MG63 (cell line): ENCODE data around the gene CYP27C1. TPM values are rescaled to one million over a fixed set of nuclear protein-coding genes. Genes with fewer than 3 reads are reported as not detected.

ENCODE experiments used
- DNase-seq: peaks from one replicate; pipeline ENCODE4 v3.0.0-alpha.2; 2020
- H3K27me3 ChIP-seq: fragments of 250-450 bp; sonication (Bioruptor Pico); 2 replicates; pipeline ENCODE4 v1.5.1; 2020; ENCODE audit warnings: mild to moderate bottlenecking, moderate library complexity
- H3K36me3 ChIP-seq: fragments of 250-450 bp; sonication (Bioruptor Pico); 2 replicates; pipeline ENCODE4 v1.5.1; 2020; ENCODE audit warnings: mild to moderate bottlenecking, moderate library complexity
- H3K4me3 ChIP-seq: fragments of 250-450 bp; sonication (Bioruptor Pico); 2 replicates; pipeline ENCODE4 v1.5.1; 2020; ENCODE audit warnings: mild to moderate bottlenecking, moderate library complexity
- H3K9me3 ChIP-seq: fragments of 250-450 bp; sonication (Bioruptor Pico); 2 replicates; pipeline ENCODE4 v1.5.1; 2020; ENCODE audit warnings: mild to moderate bottlenecking, moderate library complexity
- total RNA-seq: library from RNA; depleted of rRNA; stranded (reverse); fragments of >200 nt; shearing (Covaris generic); gene quantifications from 2 replicates; pipeline ENCODE4 v1.2.3, GENCODE V29; 2014; ENCODE audit warnings: low replicate concordance

CYP27C1 gene
- total RNA-seq, 1 experiment from 2014 or later, result not detected

GRCh38 chr2:127183771-127184170, 36.3 kb downstream of the CYP27C1 start:
- no peaks in the 10 kb centered on the region for H3K36me3 ChIP-seq
- H3K27me3 ChIP-seq, result no peaks in the 10 kb centered on the region

DNA sequence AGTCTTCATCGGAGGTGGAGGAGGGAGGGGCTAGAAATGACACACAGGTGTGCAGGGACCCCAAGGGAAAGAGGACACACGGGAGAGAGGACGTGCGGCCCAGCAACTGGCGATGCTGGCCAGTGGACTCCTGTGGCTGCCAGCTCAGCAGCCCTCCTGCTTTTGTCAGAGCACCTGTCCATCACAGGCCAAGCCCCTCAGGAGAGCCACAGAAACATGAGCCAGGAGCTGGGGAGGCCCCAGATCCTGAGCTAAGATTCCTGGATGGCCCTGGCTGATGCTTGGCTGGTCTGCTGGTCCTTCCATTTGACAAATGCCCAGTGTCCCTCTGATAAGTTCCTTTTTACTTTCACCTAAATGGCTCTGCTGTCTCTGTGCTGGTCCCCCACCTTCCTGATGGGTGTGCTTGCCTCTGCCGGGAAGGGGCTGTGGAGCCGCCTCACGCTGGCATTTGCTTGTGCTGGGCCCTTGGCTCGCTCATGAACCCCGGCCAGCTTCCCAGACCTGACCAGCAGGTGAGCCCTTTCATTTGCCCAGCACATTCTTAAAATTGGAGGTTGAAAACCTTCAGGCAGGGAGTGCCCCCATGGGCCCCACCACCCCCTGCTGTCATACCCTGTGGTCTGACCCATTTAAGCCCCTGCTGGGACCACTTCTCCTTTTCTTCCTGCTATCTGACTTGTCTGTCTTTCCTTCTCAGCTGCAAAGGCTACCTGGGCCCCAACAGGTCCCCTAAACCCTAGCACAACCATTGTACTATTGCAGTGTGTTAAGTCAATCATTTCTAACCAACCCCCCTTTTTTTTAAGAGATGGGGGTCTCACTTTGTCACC, 37.3 kb downstream of the CYP27C1 start:
- no peaks in the 10 kb centered on the region for H3K27me3 ChIP-seq
- no peaks in the 10 kb centered on the region for H3K9me3 ChIP-seq
- no peaks in the 10 kb centered on the region for H3K36me3 ChIP-seq
- H3K4me3 ChIP-seq, result no peak overlapping the region
- DNase-seq, result no peak

More at GRCh38 chr2:127183771-127184170, 36.3 kb downstream of the CYP27C1 start:
- H3K4me3 ChIP-seq, result no peak overlapping the region
- no peak for DNase-seq
- H3K9me3 ChIP-seq, result no peaks in the 10 kb centered on the region

DNA sequence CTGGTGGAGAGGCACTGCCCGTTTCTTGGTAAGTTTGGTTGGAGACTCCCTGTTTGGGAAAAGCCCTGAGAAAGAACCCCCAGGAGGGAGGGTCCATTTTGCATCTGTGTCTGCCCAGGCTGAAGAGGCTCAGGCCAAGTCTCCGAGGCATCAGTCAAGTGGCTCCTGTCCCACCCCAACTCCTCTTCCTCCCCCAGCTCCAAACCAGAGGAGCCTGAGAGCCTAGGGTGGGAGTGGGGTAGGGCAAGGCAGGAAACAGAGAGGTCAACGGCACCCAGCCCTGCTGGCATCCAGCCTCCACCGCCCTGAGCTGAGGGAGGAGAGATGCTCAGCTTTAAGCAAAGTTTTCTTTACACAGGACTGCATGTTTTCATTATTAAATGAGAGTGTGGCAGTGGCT, 38.2 kb downstream of the CYP27C1 start:
- H3K4me3 ChIP-seq, result no peak overlapping the region
- DNase-seq, result no peak
- H3K36me3 ChIP-seq, result no peaks in the 10 kb centered on the region
- H3K9me3 ChIP-seq, result no peaks in the 10 kb centered on the region
- H3K27me3 ChIP-seq, result no peaks in the 10 kb centered on the region

GRCh38 chr2:127179766-127180165, 40.3 kb downstream of the CYP27C1 start:
- Histone ChIP-seq H3K27me3 (no peaks in the 10 kb centered on the region), H3K4me3 (no peak overlapping the region), H3K36me3 (no peaks in the 10 kb centered on the region), H3K9me3 (no peaks in the 10 kb centered on the region)
- no peak for DNase-seq

GRCh38 chr2:127177617-127178263, 42.4 kb downstream of the CYP27C1 start:
- H3K27me3 ChIP-seq, result no peaks in the 10 kb centered on the region
- DNase-seq, result no peak

DNA sequence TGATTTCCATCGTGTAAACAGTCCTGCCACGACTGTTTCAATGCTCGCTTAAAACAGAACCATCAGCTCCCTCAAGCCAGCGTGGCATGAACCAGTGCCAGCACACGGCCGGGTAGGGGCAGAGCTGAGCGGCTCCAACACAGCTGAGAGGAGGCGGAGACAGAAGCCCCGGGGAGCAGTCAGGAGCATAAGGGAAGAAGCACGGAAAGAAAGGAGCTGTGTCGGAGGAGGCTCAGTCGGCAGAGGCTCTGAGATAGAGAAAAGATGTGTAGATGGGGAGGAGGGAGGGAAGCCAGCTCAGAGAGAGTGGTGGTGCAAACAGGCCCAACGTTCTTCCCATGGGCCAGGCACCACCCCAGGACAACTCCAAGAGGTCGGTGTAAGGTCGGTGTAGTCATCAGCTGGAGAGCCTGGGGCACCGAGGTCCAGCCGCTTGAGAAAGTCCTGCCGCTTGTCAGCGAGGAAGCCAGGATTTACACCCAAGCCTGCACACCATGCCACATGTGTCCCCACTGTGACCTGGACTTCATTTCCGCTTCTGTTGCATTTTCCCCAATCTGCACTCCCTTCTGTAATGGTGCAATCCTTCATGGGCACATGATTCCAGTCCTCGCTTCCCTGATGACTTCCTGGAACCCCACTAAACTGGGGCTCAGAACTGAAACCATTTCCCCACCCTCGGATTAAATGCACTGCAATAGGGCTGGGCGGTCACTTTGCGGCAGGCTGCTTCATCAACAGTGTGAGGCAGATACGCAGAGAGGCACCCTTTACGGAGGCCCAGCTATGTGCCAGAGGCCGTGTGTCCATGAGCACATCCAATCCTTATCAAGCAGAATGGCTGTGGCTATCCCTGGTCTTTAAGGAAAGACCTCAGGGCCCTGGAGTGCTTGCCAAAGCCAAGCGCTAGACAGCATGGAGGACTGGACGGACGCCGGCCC, 43.5 kb downstream of the CYP27C1 start:
- no peak overlapping the region for H3K4me3 ChIP-seq
- DNase-seq, result peak; percentile 54
- no peaks in the 10 kb centered on the region for H3K9me3 ChIP-seq
- no peaks in the 10 kb centered on the region for H3K27me3 ChIP-seq
- no peaks in the 10 kb centered on the region for H3K36me3 ChIP-seq

More at GRCh38 chr2:127177617-127178263, 42.4 kb downstream of the CYP27C1 start:
- H3K36me3 ChIP-seq, result no peaks in the 10 kb centered on the region
- H3K9me3 ChIP-seq, result no peaks in the 10 kb centered on the region
- H3K4me3 ChIP-seq, result no peak overlapping the region

- Histone ChIP-seq H3K4me3 (no peak overlapping the region), H3K9me3 (no peaks in the 10 kb centered on the region), H3K36me3 (no peaks in the 10 kb centered on the region), H3K27me3 (no peaks in the 10 kb centered on the region)
- DNase-seq, result peak; percentile 26
Observed at GRCh38 chr2:127175751-127176354, 44.2 kb downstream of the CYP27C1 start.

GRCh38 chr2:127175041-127175721, 44.9 kb downstream of the CYP27C1 start:
- H3K36me3 ChIP-seq, result no peaks in the 10 kb centered on the region
- DNase-seq, result peak; percentile 75
- H3K9me3 ChIP-seq, result no peaks in the 10 kb centered on the region
- H3K27me3 ChIP-seq, result no peaks in the 10 kb centered on the region
- H3K4me3 ChIP-seq, result no peak overlapping the region

- Histone ChIP-seq H3K9me3 (no peaks in the 10 kb centered on the region), H3K36me3 (no peaks in the 10 kb centered on the region), H3K4me3 (no peak overlapping the region), H3K27me3 (no peaks in the 10 kb centered on the region)
- DNase-seq, result no peak
Observed at GRCh38 chr2:127174640-127175039, 45.5 kb downstream of the CYP27C1 start.

DNA sequence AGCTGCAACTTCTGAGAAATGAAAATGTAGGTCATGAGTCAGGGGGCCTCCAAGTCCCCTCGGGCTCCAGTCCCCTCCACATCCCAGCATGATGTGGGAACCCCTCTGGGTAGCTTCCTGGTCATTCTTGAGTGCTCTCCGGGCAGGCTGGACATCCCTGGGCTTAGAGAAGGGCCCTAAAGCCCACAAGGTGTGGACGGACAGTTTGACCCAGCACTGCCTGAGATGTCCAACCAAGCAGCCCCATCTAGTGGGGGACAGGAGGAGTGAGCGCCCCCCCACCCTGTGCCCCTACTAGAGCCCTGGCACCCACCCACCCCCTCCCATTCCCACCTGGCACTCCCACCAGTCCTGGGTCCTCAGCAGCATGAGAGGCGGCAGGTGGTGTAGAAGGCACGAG, 46.0 kb downstream of the CYP27C1 start:
- Histone ChIP-seq H3K9me3 (no peaks in the 10 kb centered on the region), H3K27me3 (no peaks in the 10 kb centered on the region), H3K4me3 (no peak overlapping the region), H3K36me3 (no peaks in the 10 kb centered on the region)
- DNase-seq, result peak; percentile 41

DNA sequence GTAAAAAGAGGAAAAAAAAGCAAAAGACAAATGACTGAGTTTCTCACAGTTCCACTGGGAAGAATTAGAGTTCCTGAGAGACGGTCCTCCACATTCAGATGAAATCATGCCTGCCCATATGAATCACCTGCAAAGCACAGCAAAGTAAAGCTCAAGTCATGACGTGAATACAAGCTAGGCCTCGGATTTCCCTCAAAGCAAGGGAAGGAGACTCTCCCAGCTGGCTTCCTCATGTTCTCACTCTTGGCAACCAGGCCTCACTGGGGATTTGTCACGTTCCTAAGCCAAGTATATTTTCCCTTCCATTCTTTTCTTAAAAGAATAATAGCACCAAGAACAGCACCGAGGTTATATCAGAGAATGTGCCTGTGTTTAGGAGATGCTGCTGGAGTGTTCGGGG, 47.0 kb downstream of the CYP27C1 start:
- no peaks in the 10 kb centered on the region for H3K36me3 ChIP-seq
- H3K4me3 ChIP-seq, result no peak overlapping the region
- DNase-seq, result peak; percentile 77
- no peaks in the 10 kb centered on the region for H3K27me3 ChIP-seq
- H3K9me3 ChIP-seq, result no peaks in the 10 kb centered on the region

- H3K27me3 ChIP-seq, result no peaks in the 10 kb centered on the region
- no peak for DNase-seq
- no peaks in the 10 kb centered on the region for H3K9me3 ChIP-seq
- H3K36me3 ChIP-seq, result no peaks in the 10 kb centered on the region
- no peak overlapping the region for H3K4me3 ChIP-seq
Observed at GRCh38 chr2:127172306-127172705, 47.8 kb downstream of the CYP27C1 start.

DNA sequence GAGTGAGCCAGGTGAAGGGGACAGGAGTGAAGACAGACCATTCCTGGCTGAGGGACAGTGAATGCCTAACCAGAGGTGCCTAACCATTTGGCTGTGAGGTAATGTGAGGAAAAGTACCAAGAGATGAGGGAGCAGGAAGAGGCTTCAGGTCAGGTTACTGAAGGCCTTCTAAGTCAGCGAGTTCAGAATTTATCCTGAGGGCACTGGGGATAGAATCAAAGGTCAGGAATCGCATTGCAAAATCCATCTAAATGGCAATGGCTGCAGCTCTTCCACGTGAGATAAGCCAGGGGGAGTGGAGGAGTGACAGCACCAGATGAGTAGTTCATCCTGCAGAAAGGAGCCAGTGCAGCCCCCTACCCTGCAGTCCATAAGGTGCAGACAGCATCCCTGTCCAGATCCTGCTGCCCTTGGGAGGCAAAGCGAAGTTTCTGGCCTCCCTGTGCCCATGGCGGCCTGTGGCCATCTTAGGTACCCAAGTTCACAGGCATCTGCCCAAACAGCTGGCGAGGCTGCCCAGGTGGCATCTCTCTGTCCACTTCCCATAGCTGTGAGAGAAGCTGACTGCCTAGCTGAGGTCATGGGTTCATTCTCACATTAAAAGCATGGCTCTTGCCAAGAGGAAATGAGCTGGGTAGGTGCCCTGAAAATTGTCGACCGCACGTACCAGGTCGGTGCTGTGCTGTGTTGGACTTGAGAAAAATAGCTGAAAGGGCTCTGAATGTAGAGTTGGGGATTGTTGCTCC, 49.5 kb downstream of the CYP27C1 start:
- DNase-seq, result no peak
- Histone ChIP-seq H3K36me3 (no peaks in the 10 kb centered on the region), H3K27me3 (no peaks in the 10 kb centered on the region), H3K4me3 (no peak overlapping the region), H3K9me3 (no peaks in the 10 kb centered on the region)

DNA sequence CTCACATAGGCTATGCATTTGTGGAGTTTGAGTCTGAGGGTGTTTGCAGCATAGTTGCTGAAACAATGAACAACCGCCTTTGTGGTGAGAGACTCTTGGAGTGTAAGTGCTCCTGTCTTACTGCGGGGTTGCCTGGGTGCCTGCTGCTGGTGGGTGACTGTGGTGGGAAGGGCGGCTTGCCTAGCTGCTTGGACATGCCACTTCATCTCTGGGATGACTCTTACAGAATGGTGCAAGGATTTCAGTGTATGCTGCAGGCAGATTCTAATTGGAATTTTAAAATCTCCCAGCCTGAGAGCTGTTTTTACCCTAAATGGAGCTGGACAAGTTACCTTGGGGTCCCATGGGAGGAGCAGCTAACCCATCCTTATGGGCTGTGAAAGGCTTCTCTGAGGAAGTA, 50.1 kb downstream of the CYP27C1 start:
- H3K36me3 ChIP-seq, result no peaks in the 10 kb centered on the region
- H3K27me3 ChIP-seq, result no peaks in the 10 kb centered on the region
- no peak overlapping the region for H3K4me3 ChIP-seq
- no peak for DNase-seq
- no peaks in the 10 kb centered on the region for H3K9me3 ChIP-seq

DNA sequence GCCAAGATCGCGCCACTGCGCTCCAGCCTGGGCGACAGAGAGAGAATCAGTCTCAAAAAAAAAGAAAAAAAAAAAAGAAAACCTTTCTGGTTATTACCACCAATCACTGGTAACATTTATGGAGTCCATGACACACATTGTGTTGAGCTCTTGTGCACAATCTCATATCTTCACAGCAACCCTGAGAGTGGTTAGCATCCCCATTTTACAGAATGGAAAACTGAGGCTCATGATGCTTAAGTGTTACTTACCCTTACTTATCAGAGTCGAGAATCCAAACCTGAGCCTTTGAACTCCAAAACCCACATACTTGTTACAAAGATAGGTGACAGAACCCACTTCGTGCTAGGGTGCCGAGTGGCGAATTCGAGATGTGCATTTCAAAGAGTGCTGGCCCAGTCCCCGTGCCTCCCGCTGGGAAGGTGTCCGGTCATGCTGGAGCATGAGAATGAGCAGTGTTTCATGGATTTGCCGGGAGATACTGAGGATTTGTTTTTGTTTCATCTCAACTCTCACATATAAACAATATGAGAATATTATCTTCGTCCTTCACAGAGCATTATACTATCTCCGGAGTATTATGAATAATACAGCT, 50.9 kb downstream of the CYP27C1 start:
- no peaks in the 10 kb centered on the region for H3K36me3 ChIP-seq
- no peaks in the 10 kb centered on the region for H3K9me3 ChIP-seq
- no peak for DNase-seq
- no peaks in the 10 kb centered on the region for H3K27me3 ChIP-seq
- no peak overlapping the region for H3K4me3 ChIP-seq
